ENCODE results near the gene HOXA3.

Gene HOXA3

GRCh38 chr7:27141923-27142579 lies 10.3 kb downstream of the HOXA3 start:
- DNase-seq (ENCODE audit: low read depth) = peak; percentile 71
- peak; percentile 28 for TF ChIP-seq CTCF (conservative IDR thresholded peaks at IDR 0.05; ENCODE audit: control insufficient read depth, insufficient read depth, low read depth, low read length)
- peak overlapping the region; percentile 75 for H3K4me3 ChIP-seq (ENCODE audit: control insufficient read depth, low read depth, low read length)

- no peak for DNase-seq (ENCODE audit: low read depth)
- H3K4me3 ChIP-seq (ENCODE audit: control insufficient read depth, low read depth, low read length) = peak overlapping the region; percentile 75
- no peak for TF ChIP-seq CTCF (conservative IDR thresholded peaks at IDR 0.05; ENCODE audit: control insufficient read depth, insufficient read depth, low read depth, low read length)
These were observed 11.1 kb downstream of the HOXA3 start for GRCh38 chr7:27141137-27141922.

GRCh38 chr7:27140126-27140857 lies 12.1 kb downstream of the HOXA3 start:
- peak overlapping the region; percentile 4 for H3K4me3 ChIP-seq (ENCODE audit: control insufficient read depth, low read depth, low read length)
- TF ChIP-seq CTCF (conservative IDR thresholded peaks at IDR 0.05; ENCODE audit: control insufficient read depth, insufficient read depth, low read depth, low read length) = no peak
- no peak for DNase-seq (ENCODE audit: low read depth)

GRCh38 chr7:27139334-27140125 lies 12.9 kb downstream of the HOXA3 start:
- no peak for TF ChIP-seq CTCF (conservative IDR thresholded peaks at IDR 0.05; ENCODE audit: control insufficient read depth, insufficient read depth, low read depth, low read length)
- DNase-seq (ENCODE audit: low read depth) = no peak
- H3K4me3 ChIP-seq (ENCODE audit: control insufficient read depth, low read depth, low read length) = peak overlapping the region; percentile 4

GRCh38 chr7:27138985-27139333 lies 13.4 kb downstream of the HOXA3 start:
- no peak for TF ChIP-seq CTCF (conservative IDR thresholded peaks at IDR 0.05; ENCODE audit: control insufficient read depth, insufficient read depth, low read depth, low read length)
- H3K4me3 ChIP-seq (ENCODE audit: control insufficient read depth, low read depth, low read length) = no peak overlapping the region
- no peak for DNase-seq (ENCODE audit: low read depth)

GRCh38 chr7:27138472-27138871 lies 13.9 kb downstream of the HOXA3 start:
- no peak for TF ChIP-seq CTCF (conservative IDR thresholded peaks at IDR 0.05; ENCODE audit: control insufficient read depth, insufficient read depth, low read depth, low read length)
- no peak overlapping the region for H3K4me3 ChIP-seq (ENCODE audit: control insufficient read depth, low read depth, low read length)
- no peak for DNase-seq (ENCODE audit: low read depth)
